GM13977 (cell line): ENCODE results near the gene SFXN4.

Source experiments
- DNase-seq: peaks from one replicate; pipeline ENCODE4 v3.0.0; 2012; ENCODE audit warnings: low spot score
- in situ Hi-C: fragments of 300-500 bp; cut with MboI; formaldehyde crosslinking; loops from one replicate; pipeline ENCODE4 v1.12.0; 2022; ENCODE audit warnings: low sequenced_read_pairs, low pct_unique_long_range_greater_than_20kb, mixed read lengths, inconsistent platforms; ENCODE audit not compliant: unreplicated experiment
- TF ChIP-seq, protein P1 (sequence below): IDR thresholded peaks from 2 replicates; pipeline ENCODE4 v1.5.1; 2012; ENCODE audit warnings: mild to moderate bottlenecking, control low read depth; ENCODE audit not compliant: insufficient read depth; ENCODE audit errors: extremely low read depth, missing control alignments

Gene SFXN4

DNA sequence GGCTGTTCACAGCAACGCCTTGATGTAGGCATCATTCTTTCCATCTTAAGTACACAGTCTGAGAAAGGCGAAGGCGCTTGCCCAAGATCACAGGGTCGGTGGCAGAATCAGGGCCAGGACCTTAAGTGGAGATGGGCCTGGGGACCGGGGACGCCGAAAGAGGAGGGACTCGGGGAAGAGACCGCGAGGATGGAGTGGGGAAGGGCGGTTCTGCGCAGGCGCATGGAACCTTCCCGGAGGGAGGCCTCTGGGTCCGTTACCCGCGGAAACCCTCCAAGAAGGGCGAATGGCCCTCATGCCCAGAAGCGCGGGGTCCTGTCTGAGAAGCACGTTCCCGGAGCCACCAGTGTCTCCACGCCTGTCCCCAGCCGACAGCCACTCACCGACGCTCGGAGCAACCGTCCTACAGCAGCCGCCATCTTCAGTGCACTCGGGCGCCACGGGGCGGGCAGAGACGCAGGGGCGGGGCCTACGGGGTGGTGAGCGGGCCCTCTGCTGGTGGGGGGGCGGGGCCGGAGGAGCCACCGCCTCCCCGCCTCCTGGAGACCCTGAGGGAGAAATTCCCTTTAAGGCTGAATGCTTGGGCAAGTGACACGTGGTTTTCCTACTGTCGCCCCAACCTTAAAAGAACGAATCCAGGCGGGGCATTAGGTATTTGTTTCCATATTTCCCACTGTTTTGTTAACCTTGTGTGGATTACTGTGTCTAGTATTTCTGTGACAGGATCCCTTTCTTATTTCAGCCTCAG, 13.0 kb upstream of the SFXN4 start, which contains the start of gene PRDX3:
TSS of gene PRDX3 (minus strand) at position 441 of the 748 bp plus-strand sequence. CDS start at position 419, 22 bp downstream.
- in situ Hi-C loops = no loop called here
- DNase-seq = peak; percentile 89
- TF ChIP-seq, protein P1, sequence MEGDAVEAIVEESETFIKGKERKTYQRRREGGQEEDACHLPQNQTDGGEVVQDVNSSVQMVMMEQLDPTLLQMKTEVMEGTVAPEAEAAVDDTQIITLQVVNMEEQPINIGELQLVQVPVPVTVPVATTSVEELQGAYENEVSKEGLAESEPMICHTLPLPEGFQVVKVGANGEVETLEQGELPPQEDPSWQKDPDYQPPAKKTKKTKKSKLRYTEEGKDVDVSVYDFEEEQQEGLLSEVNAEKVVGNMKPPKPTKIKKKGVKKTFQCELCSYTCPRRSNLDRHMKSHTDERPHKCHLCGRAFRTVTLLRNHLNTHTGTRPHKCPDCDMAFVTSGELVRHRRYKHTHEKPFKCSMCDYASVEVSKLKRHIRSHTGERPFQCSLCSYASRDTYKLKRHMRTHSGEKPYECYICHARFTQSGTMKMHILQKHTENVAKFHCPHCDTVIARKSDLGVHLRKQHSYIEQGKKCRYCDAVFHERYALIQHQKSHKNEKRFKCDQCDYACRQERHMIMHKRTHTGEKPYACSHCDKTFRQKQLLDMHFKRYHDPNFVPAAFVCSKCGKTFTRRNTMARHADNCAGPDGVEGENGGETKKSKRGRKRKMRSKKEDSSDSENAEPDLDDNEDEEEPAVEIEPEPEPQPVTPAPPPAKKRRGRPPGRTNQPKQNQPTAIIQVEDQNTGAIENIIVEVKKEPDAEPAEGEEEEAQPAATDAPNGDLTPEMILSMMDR = peak; percentile 1

GRCh38 chr10:119177708-119178371, 12.3 kb upstream of the SFXN4 start:
- DNase-seq = no peak
- TF ChIP-seq, protein P1 = no peak
- in situ Hi-C loops = no loop called here

DNA sequence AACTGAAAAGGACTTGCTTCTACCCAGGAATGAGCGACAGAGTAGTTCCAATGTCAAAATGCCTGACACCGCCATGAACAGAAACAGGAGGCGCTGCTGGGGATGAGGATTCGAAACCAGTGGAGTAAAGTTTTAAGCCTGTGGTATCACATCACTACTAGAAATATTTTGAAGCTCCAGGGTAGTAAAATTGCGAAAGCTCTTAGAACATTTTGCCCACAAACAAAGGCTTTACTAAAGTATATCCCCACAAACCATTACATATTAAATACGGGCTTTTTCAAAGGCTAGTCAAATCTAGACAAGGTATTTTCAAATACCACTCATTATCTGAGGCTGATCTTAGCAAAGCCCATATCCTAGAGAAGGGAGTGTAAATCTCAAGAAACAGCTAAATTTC, 10.7 kb upstream of the SFXN4 start:
- TF ChIP-seq, protein P1 = no peak
- no peak for DNase-seq
- in situ Hi-C loops = no loop called here

DNA sequence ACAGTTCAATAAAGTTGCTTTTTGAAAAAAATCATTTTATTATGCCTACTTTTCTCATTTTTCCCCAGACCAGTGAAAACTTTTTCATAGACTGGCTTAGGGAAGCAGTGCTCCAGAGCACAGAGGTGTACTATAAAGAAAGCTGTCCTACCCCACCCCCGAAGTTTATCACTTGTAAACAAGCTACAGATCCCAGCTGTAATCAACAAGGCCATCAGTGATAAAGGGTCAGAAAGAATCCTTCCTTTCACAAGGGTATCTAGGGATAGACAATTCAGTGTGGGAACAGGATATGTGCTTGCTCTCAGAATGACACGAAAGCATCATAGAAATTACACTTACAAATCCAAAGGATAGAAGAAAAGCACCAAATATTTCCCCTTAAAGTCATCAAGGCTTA, 8.6 kb upstream of the SFXN4 start:
- DNase-seq = no peak
- in situ Hi-C loops = no loop called here
- TF ChIP-seq, protein P1 = no peak

GRCh38 chr10:119167041-119167440, 1.5 kb upstream of the SFXN4 start:
- in situ Hi-C loops = no loop called here
- TF ChIP-seq, protein P1 = no peak
- no peak for DNase-seq

DNA sequence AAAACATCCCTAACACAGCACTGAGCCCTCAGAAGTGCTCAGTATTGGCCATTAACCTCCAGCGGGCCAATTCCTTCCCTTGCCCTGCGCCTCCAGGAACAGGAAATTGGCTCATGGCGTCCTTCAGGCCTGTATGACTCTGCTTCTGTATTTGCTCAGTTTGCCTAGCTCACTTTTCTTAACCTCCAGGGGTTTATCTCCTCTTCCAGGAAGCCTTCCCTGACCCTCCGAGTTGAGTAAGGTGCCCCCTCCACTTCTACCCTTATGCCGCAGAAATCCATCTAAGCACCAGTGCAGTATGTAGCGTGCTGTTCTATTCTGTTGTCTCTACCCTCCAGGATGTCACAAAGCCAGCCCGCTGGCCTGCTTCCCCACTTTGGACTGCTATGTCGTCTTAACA, 1.1 kb upstream of the SFXN4 start:
- no peak for DNase-seq
- in situ Hi-C loops = no loop called here
- TF ChIP-seq, protein P1 = no peak
